ENCODE measurements around the gene CARD10.
A peak's percentile ranks its signal among the peaks of the same experiment; 100 is the strongest.
"Not testable (repeated sequence)": the region's sequence is repeated elsewhere in the genome, so short reads cannot be mapped to it uniquely, and the experiment has no call there.

CARD10 gene

GRCh38 chr22:37560608-37561211 lies 41.5 kb upstream of the CARD10 start:
- Mint-ChIP-seq H3K4me1 (peaks cover 17% of the 10 kb centered on the region), H3K36me3 (ENCODE audit: insufficient read depth) (peaks cover 4% of the 10 kb centered on the region), H3K4me3 (peak overlapping the region; percentile 74), H3K27ac (ENCODE audit: low read depth) (no peak overlapping the region), H3K9me3 (no peaks in the 10 kb centered on the region), H3K27me3 (peaks cover 76% of the 10 kb centered on the region)
- DNase-seq (ENCODE audit: low spot score in 2 of 2) = no peak
- ATAC-seq (replicated peaks; ENCODE audit: extremely low read depth, poor library complexity, severe bottlenecking) = no peak

GRCh38 chr22:37559901-37560607 lies 40.8 kb upstream of the CARD10 start, which contains the start of gene CDC42EP1:
TSS of gene CDC42EP1 (plus strand) at chr22:37560480. CDS start at chr22:37566350, 5,870 bp downstream.
- DNase-seq (ENCODE audit: low spot score in 2 of 2) = no peak
- H3K9me3 Mint-ChIP-seq = no peaks in the 10 kb centered on the region
- peaks cover 15% of the 10 kb centered on the region for H3K4me1 Mint-ChIP-seq
- peaks cover 4% of the 10 kb centered on the region for H3K36me3 Mint-ChIP-seq (ENCODE audit: insufficient read depth)
- no peak for ATAC-seq (replicated peaks; ENCODE audit: extremely low read depth, poor library complexity, severe bottlenecking)
- no peak within 1 kb of the TSS for H3K27ac Mint-ChIP-seq (ENCODE audit: low read depth)
- peak within 1 kb of the TSS; percentile 74 for H3K4me3 Mint-ChIP-seq
- peaks cover 80% of the 10 kb centered on the region for H3K27me3 Mint-ChIP-seq

GRCh38 chr22:37559521-37559900 lies 40.3 kb upstream of the CARD10 start:
- DNase-seq (ENCODE audit: low spot score in 2 of 2) (no peak), ATAC-seq (replicated peaks; ENCODE audit: extremely low read depth, poor library complexity, severe bottlenecking) (no peak)
- Mint-ChIP-seq H3K4me1 (peaks cover 15% of the 10 kb centered on the region), H3K9me3 (no peaks in the 10 kb centered on the region), H3K36me3 (ENCODE audit: insufficient read depth) (peaks cover 4% of the 10 kb centered on the region), H3K27me3 (peaks cover 81% of the 10 kb centered on the region), H3K27ac (ENCODE audit: low read depth) (no peak overlapping the region), H3K4me3 (peak overlapping the region; percentile 48)

- DNase-seq (ENCODE audit: low spot score in 2 of 2) (no peak), ATAC-seq (replicated peaks; ENCODE audit: extremely low read depth, poor library complexity, severe bottlenecking) (no peak)
- Mint-ChIP-seq H3K36me3 (ENCODE audit: insufficient read depth) (peaks cover 4% of the 10 kb centered on the region), H3K4me1 (peaks cover 15% of the 10 kb centered on the region), H3K9me3 (no peaks in the 10 kb centered on the region), H3K27me3 (peaks cover 81% of the 10 kb centered on the region), H3K27ac (ENCODE audit: low read depth) (no peak overlapping the region), H3K4me3 (no peak overlapping the region)
Measured at GRCh38 chr22:37558815-37559214, 39.6 kb upstream of the CARD10 start.

- H3K9me3 Mint-ChIP-seq = no peaks in the 10 kb centered on the region
- H3K27me3 Mint-ChIP-seq = peaks cover 81% of the 10 kb centered on the region
- ATAC-seq (replicated peaks; ENCODE audit: extremely low read depth, poor library complexity, severe bottlenecking) (no peak), DNase-seq (ENCODE audit: low spot score in 2 of 2) (no peak)
- H3K36me3 Mint-ChIP-seq (ENCODE audit: insufficient read depth) = peaks cover 6% of the 10 kb centered on the region
- no peak overlapping the region for H3K27ac Mint-ChIP-seq (ENCODE audit: low read depth)
- H3K4me3 Mint-ChIP-seq = no peak overlapping the region
- peaks cover 10% of the 10 kb centered on the region for H3K4me1 Mint-ChIP-seq
Measured at GRCh38 chr22:37557321-37558001, 38.2 kb upstream of the CARD10 start.

GRCh38 chr22:37556710-37557109 lies 37.5 kb upstream of the CARD10 start:
- ATAC-seq (replicated peaks; ENCODE audit: extremely low read depth, poor library complexity, severe bottlenecking) (no peak), DNase-seq (ENCODE audit: low spot score in 2 of 2) (no peak)
- Mint-ChIP-seq H3K27ac (ENCODE audit: low read depth) (no peak overlapping the region), H3K4me1 (peaks cover 6% of the 10 kb centered on the region), H3K4me3 (no peak overlapping the region), H3K9me3 (no peaks in the 10 kb centered on the region), H3K36me3 (ENCODE audit: insufficient read depth) (peaks cover 6% of the 10 kb centered on the region), H3K27me3 (peaks cover 81% of the 10 kb centered on the region)

GRCh38 chr22:37555029-37555428 lies 35.8 kb upstream of the CARD10 start:
- DNase-seq (ENCODE audit: low spot score in 2 of 2) (no peak), ATAC-seq (replicated peaks; ENCODE audit: extremely low read depth, poor library complexity, severe bottlenecking) (no peak)
- no peak overlapping the region for H3K27ac Mint-ChIP-seq (ENCODE audit: low read depth)
- H3K4me3 Mint-ChIP-seq = no peak overlapping the region
- peaks cover 4% of the 10 kb centered on the region for H3K36me3 Mint-ChIP-seq (ENCODE audit: insufficient read depth)
- H3K9me3 Mint-ChIP-seq = no peaks in the 10 kb centered on the region
- H3K4me1 Mint-ChIP-seq = no peaks in the 10 kb centered on the region
- H3K27me3 Mint-ChIP-seq = peaks cover 82% of the 10 kb centered on the region

- H3K27me3 Mint-ChIP-seq = peaks cover 75% of the 10 kb centered on the region
- H3K4me3 Mint-ChIP-seq = no peak overlapping the region
- DNase-seq (ENCODE audit: low spot score in 2 of 2) (no peak), ATAC-seq (replicated peaks; ENCODE audit: extremely low read depth, poor library complexity, severe bottlenecking) (no peak)
- no peaks in the 10 kb centered on the region for H3K4me1 Mint-ChIP-seq
- peaks cover 4% of the 10 kb centered on the region for H3K36me3 Mint-ChIP-seq (ENCODE audit: insufficient read depth)
- H3K27ac Mint-ChIP-seq (ENCODE audit: low read depth) = no peak overlapping the region
- no peaks in the 10 kb centered on the region for H3K9me3 Mint-ChIP-seq
Measured at GRCh38 chr22:37553725-37554124, 34.5 kb upstream of the CARD10 start.

GRCh38 chr22:37552524-37553163 lies 33.4 kb upstream of the CARD10 start:
- Mint-ChIP-seq H3K4me1 (no peaks in the 10 kb centered on the region), H3K27ac (ENCODE audit: low read depth) (no peak overlapping the region), H3K4me3 (no peak overlapping the region), H3K27me3 (peaks cover 64% of the 10 kb centered on the region), H3K9me3 (no peaks in the 10 kb centered on the region), H3K36me3 (ENCODE audit: insufficient read depth) (peaks cover 4% of the 10 kb centered on the region)
- DNase-seq (ENCODE audit: low spot score in 2 of 2) = no peak
- no peak for ATAC-seq (replicated peaks; ENCODE audit: extremely low read depth, poor library complexity, severe bottlenecking)

GRCh38 chr22:37551981-37552380 lies 32.8 kb upstream of the CARD10 start:
- no peaks in the 10 kb centered on the region for H3K9me3 Mint-ChIP-seq
- ATAC-seq (replicated peaks; ENCODE audit: extremely low read depth, poor library complexity, severe bottlenecking) = no peak
- peaks cover 3% of the 10 kb centered on the region for H3K36me3 Mint-ChIP-seq (ENCODE audit: insufficient read depth)
- no peak overlapping the region for H3K4me3 Mint-ChIP-seq
- H3K27me3 Mint-ChIP-seq = peaks cover 57% of the 10 kb centered on the region
- no peak overlapping the region for H3K27ac Mint-ChIP-seq (ENCODE audit: low read depth)
- H3K4me1 Mint-ChIP-seq = no peaks in the 10 kb centered on the region
- no peak for DNase-seq (ENCODE audit: low spot score in 2 of 2)

GRCh38 chr22:37550921-37551320 lies 31.7 kb upstream of the CARD10 start:
- not testable (repeated sequence) for ATAC-seq (replicated peaks; ENCODE audit: extremely low read depth, poor library complexity, severe bottlenecking); H3K9me3 Mint-ChIP-seq; DNase-seq (ENCODE audit: low spot score in 2 of 2); H3K4me1 Mint-ChIP-seq; H3K4me3 Mint-ChIP-seq; H3K36me3 Mint-ChIP-seq (ENCODE audit: insufficient read depth); H3K27ac Mint-ChIP-seq (ENCODE audit: low read depth)
- peaks cover 47% of the 10 kb centered on the region for H3K27me3 Mint-ChIP-seq

- Mint-ChIP-seq H3K36me3 (ENCODE audit: insufficient read depth) (peaks cover 2% of the 10 kb centered on the region), H3K4me1 (peaks cover 6% of the 10 kb centered on the region), H3K9me3 (no peaks in the 10 kb centered on the region), H3K27me3 (peaks cover 47% of the 10 kb centered on the region), H3K27ac (ENCODE audit: low read depth) (no peak overlapping the region), H3K4me3 (no peak overlapping the region)
- ATAC-seq (replicated peaks; ENCODE audit: extremely low read depth, poor library complexity, severe bottlenecking) (no peak), DNase-seq (ENCODE audit: low spot score in 2 of 2) (no peak)
Measured at GRCh38 chr22:37549704-37550059, 30.5 kb upstream of the CARD10 start.
